HL-60 (cell line): ENCODE data around the gene UBE2G1.

Source experiments
- DNase-seq, 2 experiments: peaks; one replicate each; pipeline ENCODE4 v3.0.0-alpha.2; 2010 to 2020; ENCODE audit warnings: low read depth in 1 of 2, low spot score in 1 of 2
- H3K27ac ChIP-seq: fragments of 250-450 bp; sonication (Bioruptor Pico); replicated peaks from 2 replicates; pipeline ENCODE4 v1.5.1; 2020; ENCODE audit warnings: mild to moderate bottlenecking, moderate library complexity
- H3K27me3 ChIP-seq: fragments of 250-450 bp; sonication (Bioruptor Pico); 2 replicates; pipeline ENCODE4 v1.5.1; 2021; ENCODE audit warnings: mild to moderate bottlenecking, moderate library complexity; ENCODE audit not compliant: insufficient read depth, poor library complexity, severe bottlenecking
- H3K4me3 ChIP-seq: replicated peaks from 2 replicates; pipeline ENCODE4 v1.5.1; 2011; ENCODE audit warnings: mild to moderate bottlenecking, control low read depth, low read length; ENCODE audit not compliant: insufficient read depth
- CTCF ChIP-seq: IDR thresholded peaks from one replicate; pipeline ENCODE4 v1.5.1; 2011; ENCODE audit warnings: low read length, control low read depth, inconsistent platforms; ENCODE audit not compliant: insufficient read depth
- GABPA ChIP-seq: IDR thresholded peaks from 2 replicates; pipeline ENCODE4 v1.6.1; 2012; ENCODE audit warnings: low read depth
- POLR2AphosphoS5 ChIP-seq: IDR thresholded peaks from 2 replicates; pipeline ENCODE4 v1.6.1; 2012; ENCODE audit warnings: low read depth
- REST ChIP-seq: IDR thresholded peaks from 2 replicates; pipeline ENCODE4 v1.6.1; 2012; ENCODE audit warnings: low read depth; ENCODE audit not compliant: insufficient replicate concordance
- SPI1 ChIP-seq: IDR thresholded peaks from 2 replicates; pipeline ENCODE4 v1.6.1; 2012; ENCODE audit warnings: low read depth, mild to moderate bottlenecking, borderline replicate concordance

UBE2G1 gene

GRCh38 chr17:4393806-4394205 lies 27.3 kb upstream of the UBE2G1 start:
- TF ChIP-seq GABPA (no peak), CTCF (no peak), SPI1 (no peak), POLR2AphosphoS5 (no peak), REST (no peak)
- no peak for DNase-seq
- no peak overlapping the region for H3K27ac ChIP-seq
- H3K27me3 ChIP-seq: no peaks in the 10 kb centered on the region
- no peak overlapping the region for H3K4me3 ChIP-seq

GRCh38 chr17:4389079-4389478 lies 22.6 kb upstream of the UBE2G1 start:
- DNase-seq: no peak
- Histone ChIP-seq H3K27me3 (no peaks in the 10 kb centered on the region), H3K4me3 (no peak overlapping the region), H3K27ac (no peak overlapping the region)
- TF ChIP-seq POLR2AphosphoS5 (no peak), REST (no peak), GABPA (no peak), CTCF (no peak), SPI1 (no peak)

- Histone ChIP-seq H3K4me3 (no peak overlapping the region), H3K27me3 (no peaks in the 10 kb centered on the region), H3K27ac (no peak overlapping the region)
- no peak for DNase-seq
- TF ChIP-seq POLR2AphosphoS5: no peak
- no peak for TF ChIP-seq CTCF
- no peak for TF ChIP-seq SPI1
- TF ChIP-seq GABPA: no peak
- no peak for TF ChIP-seq REST
Observed at GRCh38 chr17:4387137-4387536, 20.7 kb upstream of the UBE2G1 start.
